ENCODE measurements around the gene LYPLA2.

GRCh38 chr1:23827717-23828116 lies 36.8 kb downstream of the LYPLA2 start:
- no peak for TF ChIP-seq CTCF (conservative IDR thresholded peaks at IDR 0.05; ENCODE audit: low read depth, low read length)
- no peak for TF ChIP-seq CHD1 (IDR thresholded peaks at IDR 0.05; ENCODE audit: low read depth, low read length)
- TF ChIP-seq, protein P1, sequence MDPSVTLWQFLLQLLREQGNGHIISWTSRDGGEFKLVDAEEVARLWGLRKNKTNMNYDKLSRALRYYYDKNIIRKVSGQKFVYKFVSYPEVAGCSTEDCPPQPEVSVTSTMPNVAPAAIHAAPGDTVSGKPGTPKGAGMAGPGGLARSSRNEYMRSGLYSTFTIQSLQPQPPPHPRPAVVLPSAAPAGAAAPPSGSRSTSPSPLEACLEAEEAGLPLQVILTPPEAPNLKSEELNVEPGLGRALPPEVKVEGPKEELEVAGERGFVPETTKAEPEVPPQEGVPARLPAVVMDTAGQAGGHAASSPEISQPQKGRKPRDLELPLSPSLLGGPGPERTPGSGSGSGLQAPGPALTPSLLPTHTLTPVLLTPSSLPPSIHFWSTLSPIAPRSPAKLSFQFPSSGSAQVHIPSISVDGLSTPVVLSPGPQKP (IDR thresholded peaks at IDR 0.05; ENCODE audit: borderline replicate concordance, low read depth, low read length) = no peak
- no peak for TF ChIP-seq RCOR1 (IDR thresholded peaks at IDR 0.05; ENCODE audit: insufficient replicate concordance, low read length)
- TF ChIP-seq SMC3 (IDR thresholded peaks at IDR 0.05; ENCODE audit: low read depth, low read length) = no peak
- TF ChIP-seq CEBPB (IDR thresholded peaks at IDR 0.05; ENCODE audit: low read depth, low read length) = no peak
- no peak for TF ChIP-seq POLR2A (IDR thresholded peaks at IDR 0.05; ENCODE audit: low read depth, low read length)
- TF ChIP-seq BHLHE40 (IDR thresholded peaks at IDR 0.05; ENCODE audit: low read depth, low read length) = no peak
- TF ChIP-seq RFX5 (IDR thresholded peaks at IDR 0.05; ENCODE audit: low read depth, low read length) = no peak
- no peak for TF ChIP-seq MAZ (IDR thresholded peaks at IDR 0.05; ENCODE audit: borderline replicate concordance, low read depth, low read length)

All from IMR-90 (cell line).